GM19238 (cell line): ENCODE results near the gene MTMR3.
"Not testable (repeated sequence)": the region's sequence is repeated elsewhere in the genome, so short reads cannot be mapped to it uniquely, and the experiment has no call there.

Experiments
- DNase-seq: peaks from one replicate; pipeline ENCODE4 v3.0.0; 2011; ENCODE audit warnings: low spot score; ENCODE audit not compliant: insufficient read length

MTMR3 gene

DNA sequence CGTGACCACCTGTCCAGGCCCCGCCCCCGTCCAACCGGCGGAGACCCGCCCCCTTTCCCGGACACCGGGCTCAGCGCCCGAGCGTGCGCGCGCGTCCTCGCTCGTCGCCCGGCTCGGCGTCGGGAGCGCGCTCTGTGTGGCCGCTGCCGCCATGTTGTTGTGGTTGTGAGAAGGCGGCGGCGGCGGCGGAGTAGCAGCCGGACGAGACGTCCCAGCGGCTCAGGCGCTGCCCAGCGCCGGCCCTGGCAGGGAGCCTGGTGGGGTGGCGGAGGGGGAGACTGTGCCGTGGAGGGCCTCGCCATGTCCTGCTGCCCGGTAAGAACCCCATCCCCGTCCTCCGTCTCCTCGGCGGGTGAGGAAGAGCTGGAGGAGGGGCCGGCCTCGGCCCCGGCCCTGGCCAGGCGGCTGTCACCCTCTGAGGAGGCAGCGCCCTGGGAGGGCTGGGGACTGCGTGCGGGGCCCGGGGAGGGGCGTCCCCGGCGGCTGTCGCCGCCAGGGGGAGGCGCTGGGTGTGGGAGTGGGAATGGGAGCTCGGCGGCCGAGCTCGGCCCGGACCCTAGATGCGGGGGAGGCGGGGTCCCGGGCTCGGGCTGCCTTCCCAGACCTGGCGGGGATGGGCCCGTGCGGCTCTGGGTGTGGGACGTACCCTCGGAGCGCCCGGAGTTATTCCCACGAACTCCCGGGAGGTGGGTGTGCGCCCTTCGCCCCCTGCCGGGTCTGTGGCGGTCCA, at the start of gene MTMR3:
MTMR3 (plus strand) TSS at position 130 of the 730 bp plus-strand sequence. CDS start 87,886 bp downstream, outside the sequence.
- DNase-seq = peak; percentile 63

DNA sequence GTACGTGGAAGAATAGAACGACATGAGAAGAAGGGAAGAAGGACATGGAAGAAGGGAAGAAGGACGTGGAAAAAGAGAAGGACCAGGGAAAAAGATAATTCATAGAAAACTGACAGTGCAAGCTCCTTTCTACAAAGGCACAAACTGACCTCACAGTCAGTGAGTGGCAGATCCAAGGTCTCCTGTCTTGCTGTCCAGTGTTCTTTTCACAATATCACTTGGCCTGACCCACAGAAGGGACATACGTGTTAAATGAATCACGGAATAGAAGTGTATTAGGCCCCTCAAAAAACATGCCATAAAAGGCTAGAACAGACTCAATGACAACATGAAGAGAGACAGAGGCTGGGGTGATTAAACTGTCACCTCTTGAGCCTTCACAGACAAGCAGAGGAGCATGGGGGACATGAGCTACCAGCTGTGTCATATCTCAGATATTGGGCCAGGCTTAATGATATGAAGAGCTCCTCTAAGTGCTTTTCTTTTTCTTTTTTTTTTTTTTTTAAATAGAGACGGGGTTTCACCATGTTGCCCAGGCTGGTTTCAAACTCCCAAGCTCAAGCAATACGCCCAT, 49.5 kb upstream of the MTMR3 start:
- no peak for DNase-seq

DNA sequence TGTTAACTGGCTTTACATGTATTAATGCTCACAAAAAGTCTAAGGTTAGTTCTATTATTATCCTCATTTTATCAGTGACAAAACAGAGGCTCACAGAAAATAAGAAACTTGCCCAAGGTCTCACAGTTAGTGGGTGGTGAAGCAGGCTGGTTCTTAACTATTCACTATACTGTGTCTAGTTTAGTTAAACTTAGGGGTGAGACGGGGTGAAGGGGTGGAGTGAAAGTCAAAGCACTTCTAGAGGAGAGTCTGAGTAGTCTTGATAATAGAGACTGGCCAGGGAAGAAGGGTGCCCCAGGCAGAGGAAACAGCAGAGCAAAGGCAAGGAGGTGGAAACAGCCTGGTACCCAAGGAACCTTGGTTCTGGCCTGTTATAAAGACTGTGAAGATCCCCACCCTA, 48.9 kb upstream of the MTMR3 start:
- no peak for DNase-seq

DNA sequence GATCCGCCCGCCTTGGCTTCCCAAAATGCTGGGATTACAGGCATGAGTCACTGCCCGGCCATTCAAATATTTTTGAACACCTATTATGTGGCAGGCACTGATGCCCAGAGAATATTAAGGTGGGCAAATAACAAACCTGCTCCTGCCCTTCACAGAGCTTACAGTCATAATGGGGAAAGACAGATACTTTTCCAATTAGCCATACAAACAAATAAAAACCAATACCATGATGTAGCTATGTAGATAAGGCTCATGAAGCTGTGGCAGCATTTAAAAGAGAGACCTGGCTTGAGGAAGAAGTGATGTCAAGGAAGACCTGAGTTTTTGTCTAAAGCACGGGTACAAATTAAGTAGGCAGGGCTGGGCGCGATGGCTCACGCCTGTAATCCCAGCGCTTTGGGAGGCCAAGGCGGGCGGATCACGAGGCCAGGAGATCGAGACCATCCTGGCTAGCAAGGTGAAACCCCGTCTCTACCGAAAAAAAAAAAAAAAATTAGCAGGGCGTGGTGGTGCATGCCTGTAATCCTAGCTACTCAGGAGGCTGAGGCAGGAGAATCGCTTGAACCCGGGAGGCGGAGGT, 46.1 kb upstream of the MTMR3 start:
- DNase-seq = not testable (repeated sequence)

DNA sequence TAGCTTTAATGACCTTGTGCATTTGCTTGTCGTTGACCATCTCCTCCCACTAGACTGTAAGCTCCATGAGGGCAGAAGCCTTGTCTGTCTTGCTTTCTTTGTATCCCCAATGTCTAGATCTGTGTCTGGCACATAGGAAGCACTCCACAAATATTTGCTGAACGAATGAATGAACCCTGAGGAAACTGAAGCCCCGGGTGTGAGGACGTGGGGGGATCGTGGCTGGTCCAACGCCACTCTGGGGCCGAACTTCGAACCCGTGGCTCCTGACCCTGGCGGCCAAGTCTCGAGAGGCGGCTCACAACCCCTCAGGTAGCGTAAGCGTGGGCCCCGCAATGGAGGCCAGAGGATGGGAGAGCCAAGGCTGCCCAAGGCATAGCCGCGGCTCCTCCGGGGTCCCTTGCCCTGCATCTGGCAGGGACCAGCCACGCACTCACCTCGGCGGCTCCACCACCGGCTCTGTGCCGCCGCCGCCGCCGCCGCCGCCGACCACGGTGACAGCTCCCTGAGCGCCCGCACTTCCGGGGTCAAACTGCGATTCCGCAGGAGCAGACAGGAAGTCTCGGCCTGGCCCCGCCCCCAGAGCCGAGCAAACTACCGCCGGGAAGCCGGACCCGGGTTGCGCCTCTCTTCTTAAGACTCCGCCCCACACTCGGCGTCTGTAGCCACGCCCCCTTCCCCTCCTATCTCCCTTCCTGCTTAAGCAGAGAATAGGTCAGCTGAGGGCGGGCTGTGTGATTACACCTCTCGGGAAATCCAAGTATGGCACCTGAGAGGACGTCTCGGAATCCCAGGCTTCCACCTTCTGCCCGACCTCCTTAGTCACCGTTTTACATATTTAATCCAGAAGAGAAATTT, 45.0 kb upstream of the MTMR3 start, which contains the start of gene ASCC2:
ASCC2 (minus strand) TSS at position 534 of the 858 bp plus-strand sequence. CDS start 5,949 bp downstream, outside the sequence.
- peak; percentile 95 for DNase-seq

DNA sequence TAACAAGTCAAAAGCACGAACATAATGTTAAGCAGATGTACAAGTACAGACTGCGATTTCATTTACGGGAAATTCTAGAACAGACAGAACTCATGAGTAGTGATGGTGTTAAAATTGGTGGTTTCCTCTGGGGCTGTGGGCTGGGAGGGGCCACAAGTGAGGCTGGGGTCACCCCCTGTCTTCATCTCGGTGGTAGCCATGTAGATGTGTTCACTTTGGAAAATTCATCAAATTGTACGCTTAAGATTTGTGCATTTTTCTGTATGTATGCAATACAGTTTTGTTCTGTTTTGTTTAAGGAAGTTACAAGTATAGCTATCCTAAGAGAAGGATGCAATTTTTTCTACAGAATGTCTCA, 44.4 kb upstream of the MTMR3 start:
- no peak for DNase-seq

DNA sequence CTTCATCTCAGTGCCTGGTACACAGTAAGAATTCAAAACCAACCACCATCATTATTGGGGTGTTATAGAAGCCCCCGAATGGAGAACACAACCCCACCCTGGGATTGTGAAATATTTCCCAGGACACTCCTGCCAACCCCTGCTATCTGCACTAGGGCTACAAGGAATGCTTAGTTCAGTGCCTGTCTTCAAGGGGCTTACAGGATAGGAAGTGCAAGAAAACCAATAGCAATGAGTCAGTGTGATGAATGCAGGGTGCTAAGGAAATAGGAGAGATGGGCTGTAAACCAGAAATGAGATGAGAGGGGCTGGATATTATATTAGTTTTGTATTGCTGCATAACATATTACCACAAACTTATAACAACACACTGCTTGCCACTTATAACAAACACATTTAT, 43.9 kb upstream of the MTMR3 start:
- DNase-seq = no peak

DNA sequence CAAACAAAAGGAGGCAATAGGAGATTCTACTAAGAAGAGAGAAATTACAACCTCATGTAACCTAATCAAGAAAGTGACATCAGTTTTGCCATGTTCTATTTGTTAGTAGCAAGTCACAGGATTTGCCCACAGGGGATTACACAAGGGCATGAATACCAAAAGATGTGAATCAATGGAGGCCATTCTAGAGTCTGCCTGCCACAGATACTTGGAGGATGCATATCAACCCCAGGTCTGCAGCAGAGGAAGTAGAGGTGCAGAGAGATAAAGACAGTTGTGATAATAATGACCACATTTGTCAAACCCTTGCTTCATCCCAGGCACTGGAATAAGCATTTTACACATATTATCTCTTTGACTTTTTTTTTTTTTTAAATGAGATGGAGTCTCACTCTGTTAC, 42.5 kb upstream of the MTMR3 start:
- DNase-seq = no peak

DNA sequence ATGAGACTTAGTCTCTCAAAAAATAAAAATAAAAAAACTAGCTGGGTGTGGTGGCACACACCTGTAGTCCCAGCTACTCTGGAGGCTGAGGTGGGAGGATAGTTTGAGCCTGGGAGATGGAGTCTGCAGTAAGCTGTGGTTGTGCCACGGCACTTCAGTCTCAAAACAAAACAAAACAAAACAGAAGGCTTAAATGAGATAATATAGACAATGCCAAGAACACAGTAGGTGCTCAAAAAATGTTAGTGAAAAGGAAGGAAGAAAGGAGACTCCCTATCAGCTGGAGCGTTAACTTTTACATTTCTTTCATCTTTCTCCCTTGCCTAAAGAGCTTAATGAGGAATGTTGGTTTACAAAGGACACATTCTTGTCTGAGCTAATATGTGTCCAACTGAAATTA, 40.8 kb upstream of the MTMR3 start:
- DNase-seq = no peak

DNA sequence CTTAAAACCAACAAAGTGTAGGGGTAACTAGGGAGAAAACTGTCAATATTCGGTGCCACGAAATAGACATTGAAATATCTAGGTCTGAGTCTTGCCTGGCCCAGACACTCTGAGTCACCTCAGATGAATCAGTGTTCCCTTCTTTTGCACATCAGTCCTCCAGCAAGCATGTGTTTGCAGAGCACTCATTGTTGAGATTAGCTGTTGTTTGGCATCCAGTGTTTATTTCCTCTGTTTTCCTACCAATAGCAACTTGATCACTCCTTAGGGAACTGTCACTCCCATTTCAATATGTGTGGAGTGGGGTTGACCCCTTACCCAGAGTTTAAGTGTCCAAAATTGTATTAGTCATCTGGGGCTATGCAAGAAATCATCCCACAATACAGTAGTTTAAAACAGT, 40.2 kb upstream of the MTMR3 start:
- no peak for DNase-seq

DNA sequence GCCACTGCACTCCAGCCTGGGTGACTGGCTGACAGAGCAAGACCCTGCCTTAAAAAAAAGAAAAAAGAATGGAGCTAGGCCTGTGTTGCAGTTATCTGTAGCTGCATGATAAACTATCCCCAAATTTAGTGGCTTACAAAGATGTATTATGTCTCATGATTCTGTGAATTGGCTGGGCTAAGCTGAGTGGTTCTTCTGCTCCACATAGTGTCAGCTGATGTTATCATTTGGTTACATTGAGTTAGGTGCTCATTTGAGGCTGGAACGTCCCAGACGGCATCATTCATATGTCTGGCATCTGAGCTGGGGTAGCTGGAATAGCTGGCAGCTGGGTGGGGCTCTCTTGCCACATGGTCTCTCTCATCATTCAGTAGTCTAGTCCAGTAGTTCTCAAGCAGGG, 36.7 kb upstream of the MTMR3 start:
- no peak for DNase-seq

DNA sequence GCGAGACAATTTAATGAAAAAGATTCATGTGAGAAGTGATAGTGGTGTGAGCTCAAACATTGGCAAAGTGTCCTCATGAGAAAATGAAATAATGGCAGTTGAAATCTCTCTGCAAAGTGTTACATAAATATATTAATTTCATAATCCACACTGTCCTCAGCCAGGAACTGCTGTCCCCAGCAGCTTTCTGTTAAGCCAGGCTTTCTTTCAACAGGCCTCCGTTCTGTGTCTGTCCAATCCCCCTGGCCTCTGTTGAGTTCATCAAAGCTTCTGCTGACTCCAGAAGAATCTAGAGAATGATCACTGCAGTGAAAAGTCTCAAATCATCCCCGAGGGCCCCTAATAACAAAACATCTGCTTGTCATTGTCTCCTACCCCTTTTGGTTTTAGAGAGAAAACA, 34.9 kb upstream of the MTMR3 start:
- DNase-seq = no peak

DNA sequence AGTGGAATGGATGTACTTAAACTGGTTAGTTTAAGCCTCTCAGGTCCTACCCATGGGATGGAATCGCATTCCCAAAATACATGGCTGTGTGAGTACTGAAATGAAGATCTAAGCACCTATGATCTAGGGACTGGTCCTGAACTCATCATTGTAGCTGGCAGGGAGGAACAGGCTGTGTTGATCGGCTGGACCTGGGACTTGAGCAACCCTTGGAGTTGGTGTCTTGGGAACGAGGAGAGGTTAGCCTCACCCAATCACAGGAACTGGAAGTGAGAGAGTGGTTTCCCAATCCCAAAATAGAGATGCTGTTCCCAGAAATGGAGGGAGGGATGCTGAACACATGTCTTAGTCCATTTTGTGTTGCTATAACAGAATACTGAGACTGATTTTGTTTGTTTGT, 28.5 kb upstream of the MTMR3 start:
- DNase-seq = no peak

DNA sequence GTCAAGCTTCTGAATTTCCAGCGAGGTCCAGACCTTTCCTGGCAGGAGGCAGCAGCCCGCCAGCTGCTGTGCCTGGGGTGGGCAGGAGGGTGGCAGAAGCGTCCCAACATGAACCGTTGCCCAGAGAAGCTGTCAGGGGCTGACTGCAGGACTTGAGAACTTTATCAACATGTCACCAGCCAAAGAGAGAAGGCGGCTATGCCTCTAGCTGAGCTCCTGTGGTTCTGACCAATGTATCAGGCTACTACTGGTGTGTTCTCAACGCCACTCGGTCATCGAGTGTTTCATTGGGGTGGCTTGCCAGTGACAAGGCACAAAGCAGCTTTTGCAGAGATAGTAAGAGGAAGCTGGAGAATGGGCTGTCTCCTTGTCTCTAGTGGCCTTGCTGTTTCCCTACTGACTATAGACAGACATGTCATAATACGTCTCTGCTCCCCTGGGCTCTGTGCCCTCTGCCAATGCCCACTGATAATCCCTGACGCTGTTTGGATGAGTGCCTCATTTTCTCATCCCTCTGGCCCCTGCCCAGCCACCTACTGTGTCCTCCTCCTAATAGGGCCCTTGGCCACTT, 27.3 kb upstream of the MTMR3 start:
- DNase-seq = no peak

DNA sequence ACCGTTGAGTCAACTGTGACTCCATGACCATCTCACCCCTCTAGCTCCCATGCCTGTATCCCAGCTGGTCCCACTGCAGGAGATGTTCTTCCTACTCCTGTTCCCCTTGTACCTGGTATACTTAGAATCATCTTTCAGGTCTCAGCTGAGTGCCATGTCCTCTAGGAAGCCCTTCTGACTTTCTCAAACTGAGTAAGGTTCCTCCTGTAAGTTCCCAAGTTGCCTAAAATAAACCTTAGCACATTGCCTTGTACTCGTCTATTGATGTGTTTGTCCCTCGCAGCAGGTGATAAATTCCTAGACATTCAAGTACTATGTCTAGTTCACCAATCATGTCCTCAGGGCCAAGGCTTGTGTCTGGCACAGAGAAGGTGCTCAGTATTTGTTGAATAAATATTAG, 26.5 kb upstream of the MTMR3 start:
- no peak for DNase-seq

DNA sequence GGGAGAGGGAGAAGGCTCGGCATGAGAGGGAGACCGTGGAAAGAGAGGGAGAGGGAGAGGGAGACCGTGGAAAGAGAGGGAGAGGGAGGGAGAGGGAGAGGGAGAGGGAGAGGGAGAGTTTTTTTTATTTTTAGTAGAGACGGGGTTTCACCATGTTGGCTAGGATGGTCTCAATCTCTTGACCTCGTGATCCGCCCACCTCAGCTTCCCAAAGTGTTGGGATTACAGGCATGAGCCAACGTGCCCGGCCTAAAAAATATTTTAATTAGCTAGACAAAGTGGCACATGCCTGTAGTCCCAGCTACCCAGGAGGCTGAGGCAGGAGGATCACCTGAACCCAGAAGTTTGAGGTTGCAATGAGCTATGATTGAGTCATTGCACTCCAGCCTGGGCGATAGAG, 23.9 kb upstream of the MTMR3 start:
- DNase-seq = not testable (repeated sequence)

DNA sequence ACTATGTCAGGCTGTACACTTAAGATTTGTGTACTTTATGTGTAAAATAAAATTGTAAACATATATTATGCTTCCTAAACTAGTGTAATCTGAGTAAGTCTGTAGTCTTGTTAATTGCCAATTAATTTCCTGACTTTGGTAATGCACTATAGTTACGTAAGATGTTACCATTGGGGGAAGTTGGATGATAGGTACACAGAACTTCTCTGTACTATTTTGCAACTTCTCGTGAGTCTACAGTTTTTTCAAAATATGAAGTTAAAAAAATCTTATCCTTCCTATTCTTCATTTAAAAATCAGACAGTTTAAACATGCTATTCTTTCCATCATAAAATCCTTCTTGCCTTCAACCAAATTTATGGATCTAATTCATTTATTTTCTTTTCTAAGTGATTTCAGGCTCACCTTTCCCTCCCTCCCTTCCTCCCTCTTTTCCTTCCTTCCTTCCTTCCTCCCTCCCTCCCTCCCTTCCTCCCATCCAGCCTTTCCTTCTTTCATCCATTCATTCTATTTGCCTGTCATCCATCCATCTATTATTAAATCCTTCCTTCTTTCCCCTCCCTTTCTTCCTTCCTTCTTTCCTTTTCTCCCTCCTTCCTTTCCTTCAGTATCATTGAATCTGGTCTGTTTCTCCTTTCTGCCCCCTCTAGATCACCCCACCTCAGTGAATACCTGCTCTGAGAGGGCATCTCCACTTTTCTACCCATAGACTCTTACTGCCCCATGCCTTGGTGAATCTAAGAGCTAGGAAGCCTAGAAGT, 22.8 kb upstream of the MTMR3 start:
- no peak for DNase-seq

DNA sequence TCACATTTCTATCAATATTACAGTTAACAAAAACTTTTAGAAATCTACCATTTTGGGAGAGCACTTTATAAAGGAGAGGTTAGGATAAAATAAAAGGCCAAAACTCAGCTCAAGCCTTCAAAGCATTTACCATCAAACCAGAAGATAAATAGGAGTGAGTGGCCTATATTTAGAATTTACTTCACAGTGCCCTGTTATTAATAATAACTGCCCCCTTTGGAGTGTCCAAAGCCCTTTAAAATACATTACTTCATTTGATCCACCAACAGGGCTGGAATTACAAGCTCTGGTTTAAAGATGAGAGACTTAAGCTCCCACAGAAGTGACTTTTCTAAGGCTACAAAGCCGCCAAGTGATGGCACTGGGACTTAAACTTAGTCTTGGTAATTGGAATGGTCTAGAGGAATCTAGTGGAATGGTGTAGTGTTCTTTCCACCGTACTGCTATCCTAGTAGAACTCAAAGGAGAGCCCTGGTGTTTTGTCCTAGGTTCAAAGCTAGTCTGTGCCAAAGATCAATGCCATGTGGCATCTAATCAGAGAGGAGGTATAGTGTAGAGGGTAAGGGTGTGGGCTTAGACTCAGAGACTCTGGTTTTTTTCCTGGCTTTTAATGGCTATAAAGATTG, 21.2 kb upstream of the MTMR3 start:
- DNase-seq = no peak

DNA sequence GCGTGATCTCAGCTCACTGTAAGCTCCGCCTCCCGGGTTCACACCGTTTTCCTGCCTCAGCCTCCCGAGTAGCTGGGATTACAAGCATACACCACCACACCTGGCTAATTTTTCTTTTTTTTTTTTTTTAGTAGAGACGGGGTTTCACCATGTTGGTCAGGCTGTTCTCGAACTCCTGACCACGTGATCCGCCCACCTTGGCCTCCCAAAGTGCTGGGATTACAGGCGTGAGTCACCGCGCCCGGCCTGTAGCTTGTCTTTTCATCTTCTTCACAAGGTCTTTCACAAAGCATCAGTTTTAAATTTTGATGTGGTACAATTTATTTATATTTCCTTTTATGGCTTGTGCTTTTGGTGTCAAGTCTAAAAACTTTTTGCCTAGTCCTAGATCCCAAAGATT, 17.4 kb upstream of the MTMR3 start:
- not testable (repeated sequence) for DNase-seq

DNA sequence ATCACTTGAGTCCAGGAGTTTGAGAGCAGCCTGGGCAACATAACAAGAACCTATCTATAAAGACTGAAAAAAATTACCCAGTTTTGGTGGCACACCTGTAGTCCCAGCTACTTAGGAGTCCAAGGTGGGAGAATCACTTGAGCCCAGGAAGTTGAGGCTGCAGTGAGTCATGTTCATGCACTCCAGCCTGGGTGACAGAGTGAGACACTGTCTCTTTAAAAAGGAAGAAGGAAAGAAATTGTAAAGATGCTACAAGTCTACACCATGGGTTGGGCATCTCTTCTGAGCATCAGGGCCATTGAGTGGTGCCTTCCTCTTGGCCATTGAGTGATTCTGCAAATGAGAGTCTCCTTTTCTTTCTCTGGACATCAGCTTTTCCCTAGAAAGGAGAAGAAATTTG, 15.7 kb upstream of the MTMR3 start:
- no peak for DNase-seq
